Fibroblast of the aortic adventitia (primary cell): ENCODE results near the gene MYO5B. TPM values are rescaled to one million over a fixed set of nuclear protein-coding genes. Genes with fewer than 3 reads are reported as not detected.

ENCODE experiments used
- DNase-seq: peaks from one replicate; pipeline ENCODE4 v3.0.0-alpha.2; 2010; ENCODE audit warnings: low read depth
- H3K4me3 ChIP-seq: 2 replicates; pipeline ENCODE4 v1.5.1; 2011; ENCODE audit warnings: low read depth, mild to moderate bottlenecking, control low read depth, low read length, moderate library complexity
- CTCF ChIP-seq: IDR thresholded peaks from 2 replicates; pipeline ENCODE4 v1.5.1; 2011; ENCODE audit warnings: mild to moderate bottlenecking, low read length, control low read depth, inconsistent platforms; ENCODE audit not compliant: insufficient read depth
- total RNA-seq: library from RNA; depleted of rRNA; stranded (reverse); fragments of >200 nt; gene quantifications from 2 replicates; pipeline ENCODE4 v1.2.3, GENCODE V29; 2012; ENCODE audit warnings: low replicate concordance

The MYO5B gene
- total RNA-seq, 1 donor, result 0.09 TPM

DNA sequence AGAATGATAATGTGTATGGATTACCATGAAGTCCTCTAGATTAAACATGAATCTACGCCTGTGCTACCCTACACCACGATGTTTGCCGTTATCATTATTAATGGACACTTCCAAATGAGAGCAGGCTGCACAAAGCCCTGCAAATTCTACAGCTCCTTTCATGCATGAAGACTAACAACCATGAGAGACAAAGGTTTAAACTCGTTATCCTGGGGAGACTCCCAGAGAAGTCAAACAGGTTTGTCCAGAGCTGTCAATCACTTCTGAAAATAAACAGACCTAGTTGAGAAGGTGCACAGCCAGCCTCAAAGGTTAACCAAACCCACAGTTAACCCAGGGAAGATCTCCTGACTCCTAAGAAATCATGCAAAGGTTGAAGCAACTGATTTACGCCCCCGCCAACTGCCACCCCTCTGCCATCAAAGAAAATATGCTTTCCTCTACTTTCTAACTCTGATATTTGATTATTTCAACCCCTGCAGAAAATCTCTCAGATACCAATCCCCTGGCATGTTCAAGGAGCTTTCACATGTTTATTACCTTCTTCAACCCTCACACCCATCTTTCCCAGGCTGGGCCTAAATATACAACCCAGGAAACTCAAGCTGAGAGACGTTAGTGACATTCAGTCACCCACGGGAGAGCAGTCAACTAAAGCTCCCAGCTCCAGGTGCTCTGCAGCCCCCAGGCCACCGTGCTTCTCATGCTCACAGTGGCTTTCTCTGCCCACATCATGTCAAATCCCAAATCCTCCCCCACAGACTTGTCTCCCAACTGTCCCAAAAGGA lies 35.9 kb downstream of the MYO5B start:
- DNase-seq, result no peak
- H3K4me3 ChIP-seq, result no peak overlapping the region
- no peak for TF ChIP-seq CTCF

DNA sequence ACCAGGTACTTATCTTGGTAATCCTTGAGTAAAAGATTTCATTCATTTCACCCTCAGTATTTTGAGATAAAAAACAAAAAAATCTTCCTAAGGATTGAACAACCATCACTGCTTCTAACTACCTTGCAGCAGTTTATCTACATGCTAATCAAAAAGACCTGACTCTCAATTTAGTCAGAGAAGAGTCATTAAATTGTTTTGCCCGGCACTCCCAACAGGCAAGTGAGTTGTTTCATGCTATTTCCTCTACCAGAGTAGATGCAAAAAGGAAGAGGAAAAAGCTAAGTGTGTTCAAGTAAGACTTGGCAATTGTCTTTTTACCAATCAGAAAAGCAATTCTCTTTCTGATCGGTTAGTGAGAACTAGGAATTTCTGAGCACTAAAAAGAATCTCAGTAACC lies 39.5 kb downstream of the MYO5B start:
- no peak for TF ChIP-seq CTCF
- no peak overlapping the region for H3K4me3 ChIP-seq
- DNase-seq, result no peak

DNA sequence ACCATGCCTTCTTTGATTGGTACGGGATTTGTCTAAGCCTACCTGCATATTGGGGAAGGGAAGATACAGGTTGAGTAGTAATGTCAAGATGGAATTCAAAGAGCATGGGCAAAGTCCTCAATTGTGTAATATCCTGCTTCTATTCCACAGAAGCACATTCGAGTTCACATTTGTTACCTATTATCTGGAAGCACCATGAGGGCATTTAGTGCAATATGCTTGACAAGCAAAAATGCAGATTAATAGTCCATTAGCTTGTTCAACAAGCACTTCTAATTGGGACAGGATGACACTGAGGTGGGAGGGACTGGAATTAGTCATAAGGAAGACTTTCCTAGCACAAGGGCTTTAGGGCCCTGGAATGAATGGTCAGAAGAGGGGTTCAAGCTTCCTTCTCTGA lies 40.5 kb downstream of the MYO5B start:
- DNase-seq, result no peak
- no peak overlapping the region for H3K4me3 ChIP-seq
- no peak for TF ChIP-seq CTCF

DNA sequence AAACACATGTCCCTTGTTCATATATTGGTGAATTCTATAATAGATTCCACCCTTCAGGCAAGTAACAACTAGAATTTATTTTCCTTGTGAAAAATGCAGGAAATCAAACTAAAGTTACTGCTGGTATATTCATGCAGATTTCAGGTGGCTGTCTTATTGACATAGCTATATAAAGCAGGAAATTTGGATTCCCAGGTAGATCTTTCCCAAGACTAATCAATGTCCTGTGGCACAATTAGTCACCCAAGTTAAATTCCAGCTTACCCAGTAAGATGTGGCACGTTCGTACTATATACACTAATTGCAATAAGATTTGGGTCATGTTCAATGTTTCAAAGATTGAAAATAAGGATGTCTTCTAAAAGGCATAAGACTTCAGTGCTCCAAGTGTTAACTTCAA lies 42.0 kb downstream of the MYO5B start:
- no peak for DNase-seq
- H3K4me3 ChIP-seq, result no peak overlapping the region
- no peak for TF ChIP-seq CTCF

GRCh38 chr18:50151926-50152325 lies 43.0 kb downstream of the MYO5B start:
- no peak for TF ChIP-seq CTCF
- peak; percentile 22 for DNase-seq
- H3K4me3 ChIP-seq, result no peak overlapping the region

DNA sequence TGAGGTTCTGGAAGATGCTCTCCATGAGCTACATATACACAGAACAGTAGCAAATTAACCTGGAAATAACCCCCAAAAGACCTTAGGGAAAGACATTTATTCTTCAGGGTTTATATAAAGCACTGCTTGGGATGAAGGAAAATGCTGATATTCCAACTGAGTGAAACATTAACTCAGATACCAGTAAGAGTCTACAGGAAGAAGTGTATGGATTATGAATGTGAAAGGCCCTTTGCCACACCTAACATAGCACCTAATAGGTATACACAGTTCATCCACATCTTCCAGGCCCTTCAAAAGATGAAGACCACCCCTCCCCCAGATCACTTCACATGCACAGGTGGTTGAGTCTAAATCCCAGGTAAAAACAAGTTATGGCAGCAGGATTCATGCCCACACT lies 50.4 kb downstream of the MYO5B start:
- DNase-seq, result no peak
- TF ChIP-seq CTCF, result no peak

GRCh38 chr18:50143886-50144285 lies 51.1 kb downstream of the MYO5B start:
- H3K4me3 ChIP-seq, result no peak overlapping the region

More for the DNA sequence above, 50.4 kb downstream of the MYO5B start:
- H3K4me3 ChIP-seq, result no peak overlapping the region

More at GRCh38 chr18:50143886-50144285, 51.1 kb downstream of the MYO5B start:
- no peak for DNase-seq
- no peak for TF ChIP-seq CTCF
